Tibial artery (tissue), 4 donors: ENCODE data around the gene ACAD9.
A peak's percentile ranks its signal among the peaks of the same experiment; 100 is the strongest.

Experiments used
- DNase-seq, 2 donors: peaks; one replicate each; pipeline ENCODE4 v3.0.0-alpha.2; 2019
- H3K27ac ChIP-seq, 2 donors: fragments of 200-600 bp; sonication (generic) in 1 of 2; 1 replicate in 1 of 2; 2 replicates in 1 of 2; pipeline ENCODE4 v1.5.1; 2018 to 2019; ENCODE audit warnings: mild to moderate bottlenecking in 1 of 2
- H3K27me3 ChIP-seq, 2 donors: fragments of 200-600 bp; sonication (generic) in 1 of 2; one replicate each; pipeline versions ENCODE4 v1.5.1 to v1.6.0; 2016 to 2019
- H3K36me3 ChIP-seq, 3 donors: fragments of 200-600 bp; sonication (generic) in 2 of 3; one replicate each; pipeline ENCODE4 v1.5.1; 2016 to 2019; ENCODE audit warnings: mild to moderate bottlenecking in 2 of 3
- H3K4me1 ChIP-seq, 4 donors: fragments of 200-600 bp; sonication (generic) in 2 of 4; 1 replicate in 3 of 4; 2 replicates in 1 of 4; pipeline ENCODE4 v1.5.1; 2016 to 2019
- H3K4me3 ChIP-seq, 2 donors: fragments of 200-600 bp; sonication (generic) in 1 of 2; 1 replicate in 1 of 2; 2 replicates in 1 of 2; pipeline ENCODE4 v1.5.1; 2018 to 2019; ENCODE audit warnings: mild to moderate bottlenecking in 2 of 2
- H3K9me3 ChIP-seq, 3 donors: fragments of 200-600 bp; sonication (generic) in 1 of 3; one replicate each; pipeline ENCODE4 v1.5.1; 2016 to 2019
- CTCF ChIP-seq, 2 experiments: fragments of 200-600 bp in 1 of 2; fragments of 450-650 bp in 1 of 2; IDR thresholded peaks; one replicate each; pipeline ENCODE4 v1.5.1; 2017 to 2019; ENCODE audit warnings: antibody characterized with exemption in 2 of 2, mild to moderate bottlenecking in 1 of 2, moderate library complexity in 1 of 2
- intact Hi-C: fragments of 100-400 bp; cut with DNase I; formaldehyde crosslinking; loops from one replicate; pipeline ENCODE4 v1.15.0; 2023; ENCODE audit warnings: low total_unique reads

ACAD9 gene

GRCh38 chr3:128908951-128909350, 29.5 kb downstream of the ACAD9 start:
- no peak overlapping the region for H3K27ac ChIP-seq
- H3K9me3 ChIP-seq, result no peaks in the 10 kb centered on the region
- no peak for DNase-seq
- no peaks in the 10 kb centered on the region for H3K27me3 ChIP-seq
- no peak for TF ChIP-seq CTCF (IDR thresholded peaks at IDR 0.05)
- intact Hi-C loops, result no loop called here
- H3K36me3 ChIP-seq, result peaks cover 52 to 100% (median 100%) of the 10 kb centered on the region in 3 donors
- H3K4me1 ChIP-seq, result no peaks in the 10 kb centered on the region
- no peak overlapping the region for H3K4me3 ChIP-seq

- intact Hi-C loops, result no loop called here
- Histone ChIP-seq H3K36me3 (peaks cover 46 to 100% (median 97%) of the 10 kb centered on the region in 3 donors), H3K9me3 (no peaks in the 10 kb centered on the region), H3K27me3 (no peaks in the 10 kb centered on the region), H3K27ac (no peak overlapping the region), H3K4me1 (no peaks in the 10 kb centered on the region), H3K4me3 (no peak overlapping the region)
- no peak for TF ChIP-seq CTCF (IDR thresholded peaks at IDR 0.05)
- no peak for DNase-seq
Measured at GRCh38 chr3:128910006-128910405, 30.6 kb downstream of the ACAD9 start.

GRCh38 chr3:128911911-128912310, 32.5 kb downstream of the ACAD9 start:
- peaks cover 36 to 93% (median 86%) of the 10 kb centered on the region in 3 donors for H3K36me3 ChIP-seq
- no peak overlapping the region for H3K27ac ChIP-seq
- H3K4me3 ChIP-seq, result no peak overlapping the region
- intact Hi-C loops, result no loop called here
- H3K9me3 ChIP-seq, result no peaks in the 10 kb centered on the region
- H3K4me1 ChIP-seq, result no peaks in the 10 kb centered on the region
- TF ChIP-seq CTCF (IDR thresholded peaks at IDR 0.05), result no peak
- DNase-seq, result no peak
- no peaks in the 10 kb centered on the region for H3K27me3 ChIP-seq

- no peak overlapping the region for H3K4me3 ChIP-seq
- H3K27me3 ChIP-seq, result no peaks in the 10 kb centered on the region
- peak in 1 of 2 donors; percentile 53 for DNase-seq
- no peaks in the 10 kb centered on the region for H3K4me1 ChIP-seq
- no peaks in the 10 kb centered on the region for H3K9me3 ChIP-seq
- peaks cover 30 to 61% (median 54%) of the 10 kb centered on the region in 3 donors for H3K36me3 ChIP-seq
- no peak for TF ChIP-seq CTCF (IDR thresholded peaks at IDR 0.05)
- H3K27ac ChIP-seq, result no peak overlapping the region
- intact Hi-C loops, result no loop called here
Measured at GRCh38 chr3:128914966-128915645, 35.7 kb downstream of the ACAD9 start.

GRCh38 chr3:128917291-128917690, 37.9 kb downstream of the ACAD9 start:
- DNase-seq, result no peak
- no peak overlapping the region for H3K4me3 ChIP-seq
- no peaks in the 10 kb centered on the region for H3K4me1 ChIP-seq
- H3K9me3 ChIP-seq, result peaks cover 0 to 4% (median 0%) of the 10 kb centered on the region in 3 donors
- H3K36me3 ChIP-seq, result peaks cover 21 to 39% (median 32%) of the 10 kb centered on the region in 3 donors
- H3K27ac ChIP-seq, result no peak overlapping the region
- no peaks in the 10 kb centered on the region for H3K27me3 ChIP-seq
- no peak for TF ChIP-seq CTCF (IDR thresholded peaks at IDR 0.05)
- intact Hi-C loops, result no loop called here
